Measurements from ENCODE around the gene CD22. TPM values are rescaled to one million over a fixed set of nuclear protein-coding genes. Genes with fewer than 3 reads are reported as not detected.

CD22 gene
- total RNA-seq, 1 donor from 2014 or later: 0.70 TPM

DNA sequence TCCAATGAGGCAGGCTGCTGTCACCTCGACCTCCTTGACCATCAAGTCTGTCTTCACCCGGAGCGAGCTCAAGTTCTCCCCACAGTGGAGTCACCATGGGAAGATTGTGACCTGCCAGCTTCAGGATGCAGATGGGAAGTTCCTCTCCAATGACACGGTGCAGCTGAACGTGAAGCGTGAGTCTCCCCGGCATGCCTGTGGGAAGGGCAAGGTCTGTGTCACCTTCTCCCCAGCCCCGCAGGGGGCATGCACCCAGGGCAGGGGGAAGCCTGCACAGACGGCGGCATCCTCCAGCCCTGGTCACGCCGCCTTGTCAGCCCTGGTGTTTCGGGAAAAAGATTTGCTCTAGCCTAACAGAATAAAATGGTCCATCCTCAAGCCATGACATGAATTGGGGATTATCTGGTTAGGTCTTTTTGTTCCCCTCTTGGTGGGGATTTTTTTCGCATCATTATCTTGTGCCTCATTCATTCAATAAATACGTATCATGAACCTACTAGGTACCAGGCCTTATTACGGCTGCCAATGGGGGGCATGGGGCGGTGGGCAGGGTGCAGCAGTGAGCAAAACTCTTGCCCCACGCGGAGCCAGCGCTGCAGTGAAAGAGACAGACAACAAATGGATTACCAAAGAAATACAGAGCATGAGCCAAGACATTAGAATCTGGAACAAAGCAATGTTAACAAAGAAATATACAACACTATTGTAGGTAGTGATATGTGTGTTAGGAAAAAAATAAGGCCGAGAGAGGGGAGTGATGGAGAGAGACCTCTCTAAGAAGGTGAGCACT is 7.4 kb downstream of the CD22 start:
- DNase-seq (ENCODE audit: low spot score): no peak
- intact Hi-C loops (cut with DNase I): no loop called here

DNA sequence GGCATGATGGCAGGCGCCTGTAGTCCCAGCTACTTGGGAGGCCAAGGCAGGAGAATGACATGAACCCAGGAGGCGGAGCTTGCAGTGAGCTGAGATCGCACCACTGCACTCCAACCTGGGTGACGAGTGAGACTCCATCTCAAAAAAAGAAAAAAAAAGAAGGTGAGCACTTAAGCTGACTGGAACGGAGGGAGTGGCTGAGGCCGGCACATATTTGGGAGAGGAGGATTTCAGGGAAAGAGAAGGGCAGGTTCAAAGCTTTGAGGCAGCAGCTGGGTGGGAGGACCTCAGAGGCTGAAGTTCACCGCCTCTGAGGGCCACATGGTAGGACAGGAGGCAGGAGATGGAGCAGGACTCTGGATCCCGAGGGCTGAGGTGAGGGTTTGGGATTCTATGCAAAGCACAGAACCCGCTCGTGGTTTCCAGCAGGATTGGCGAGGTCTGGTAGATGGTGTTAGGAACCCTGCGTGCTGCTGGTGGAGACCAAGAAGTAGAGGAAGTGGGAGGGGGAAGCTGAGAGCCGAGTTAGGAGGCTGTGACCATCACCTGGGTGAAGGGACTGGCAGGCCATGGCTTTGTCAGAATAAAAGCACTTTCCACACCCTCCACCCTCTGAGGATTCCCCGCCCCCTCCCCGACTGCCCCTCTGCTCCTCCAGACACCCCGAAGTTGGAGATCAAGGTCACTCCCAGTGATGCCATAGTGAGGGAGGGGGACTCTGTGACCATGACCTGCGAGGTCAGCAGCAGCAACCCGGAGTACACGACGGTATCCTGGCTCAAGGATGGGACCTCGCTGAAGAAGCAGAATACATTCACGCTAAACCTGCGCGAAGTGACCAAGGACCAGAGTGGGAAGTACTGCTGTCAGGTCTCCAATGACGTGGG is 8.4 kb downstream of the CD22 start:
- DNase-seq (ENCODE audit: low spot score): no peak
- intact Hi-C loops (cut with DNase I): no loop called here

DNA sequence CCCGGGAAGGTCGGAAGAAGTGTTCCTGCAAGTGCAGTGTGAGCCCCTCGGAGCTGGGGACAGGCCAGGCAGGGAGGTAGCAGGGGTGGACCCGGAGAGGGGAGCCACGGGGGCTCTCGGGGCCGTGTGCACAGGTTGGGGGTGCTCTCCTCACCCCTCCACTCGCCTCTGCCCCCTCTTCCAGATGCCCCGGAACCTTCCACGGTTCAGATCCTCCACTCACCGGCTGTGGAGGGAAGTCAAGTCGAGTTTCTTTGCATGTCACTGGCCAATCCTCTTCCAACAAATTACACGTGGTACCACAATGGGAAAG is 9.0 kb downstream of the CD22 start:
- intact Hi-C loops (cut with DNase I): no loop called here
- DNase-seq (ENCODE audit: low spot score): no peak

DNA sequence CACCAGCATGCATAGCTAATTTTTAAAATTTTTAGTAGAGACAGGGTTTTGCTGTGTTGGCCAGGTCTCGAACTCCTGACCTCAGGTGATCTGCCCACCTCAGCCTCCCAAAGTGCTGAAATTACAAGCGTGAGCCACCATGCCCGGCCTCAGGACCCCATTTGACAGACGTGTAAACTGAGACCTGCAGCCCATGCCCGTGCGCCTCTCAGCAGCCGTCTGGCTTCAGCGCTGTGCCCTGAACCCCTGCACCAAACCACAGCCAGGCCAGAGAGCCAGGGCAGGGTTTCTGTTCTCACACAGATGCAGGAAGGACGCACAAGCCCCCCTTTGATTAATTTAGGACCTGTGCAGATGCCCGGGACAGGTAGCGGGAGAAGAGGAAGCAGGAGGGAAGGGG is 11.4 kb downstream of the CD22 start:
- DNase-seq (ENCODE audit: low spot score): peak; percentile 22
- intact Hi-C loops (cut with DNase I): no loop called here

DNA sequence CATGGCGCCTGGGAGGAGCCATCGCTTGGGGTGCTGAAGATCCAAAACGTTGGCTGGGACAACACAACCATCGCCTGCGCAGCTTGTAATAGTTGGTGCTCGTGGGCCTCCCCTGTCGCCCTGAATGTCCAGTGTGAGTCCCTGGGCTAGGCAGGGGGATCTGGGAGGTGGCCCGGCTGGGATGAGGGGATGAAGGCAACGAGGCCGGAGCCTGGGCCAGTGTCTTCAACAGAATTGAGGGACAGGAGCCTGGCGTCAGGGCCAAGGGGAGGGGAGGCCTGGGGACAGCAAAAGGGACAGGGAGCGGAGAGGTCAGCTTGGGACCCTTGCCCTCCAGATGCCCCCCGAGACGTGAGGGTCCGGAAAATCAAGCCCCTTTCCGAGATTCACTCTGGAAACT is 12.0 kb downstream of the CD22 start:
- peak; percentile 66 for DNase-seq (ENCODE audit: low spot score)
- intact Hi-C loops (cut with DNase I): no loop called here

DNA sequence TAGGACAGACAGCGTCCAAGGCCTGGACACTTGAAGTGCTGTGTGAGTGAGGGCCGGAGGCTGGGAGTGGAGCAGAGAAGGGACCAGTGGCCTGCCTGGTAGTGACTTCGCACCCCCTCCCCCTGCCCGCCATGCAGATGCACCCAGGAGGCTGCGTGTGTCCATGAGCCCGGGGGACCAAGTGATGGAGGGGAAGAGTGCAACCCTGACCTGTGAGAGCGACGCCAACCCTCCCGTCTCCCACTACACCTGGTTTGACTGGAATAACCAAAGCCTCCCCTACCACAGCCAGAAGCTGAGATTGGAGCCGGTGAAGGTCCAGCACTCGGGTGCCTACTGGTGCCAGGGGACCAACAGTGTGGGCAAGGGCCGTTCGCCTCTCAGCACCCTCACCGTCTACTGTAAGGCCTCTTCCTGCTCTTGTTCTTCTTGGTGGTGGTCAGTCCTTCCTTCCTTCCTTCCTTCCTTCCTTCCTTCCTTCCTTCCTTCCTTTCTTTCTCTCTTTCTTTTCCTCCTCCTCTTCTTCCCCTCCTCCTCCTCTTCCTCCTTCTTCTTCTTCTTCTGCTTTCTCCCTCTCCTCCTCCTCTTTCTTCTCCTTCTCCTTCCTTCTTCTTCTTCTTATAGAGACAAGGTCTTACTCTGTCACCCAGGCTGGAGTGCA is 12.7 kb downstream of the CD22 start:
- intact Hi-C loops (cut with DNase I): no loop called here
- peak; percentile 64 for DNase-seq (ENCODE audit: low spot score)

DNA sequence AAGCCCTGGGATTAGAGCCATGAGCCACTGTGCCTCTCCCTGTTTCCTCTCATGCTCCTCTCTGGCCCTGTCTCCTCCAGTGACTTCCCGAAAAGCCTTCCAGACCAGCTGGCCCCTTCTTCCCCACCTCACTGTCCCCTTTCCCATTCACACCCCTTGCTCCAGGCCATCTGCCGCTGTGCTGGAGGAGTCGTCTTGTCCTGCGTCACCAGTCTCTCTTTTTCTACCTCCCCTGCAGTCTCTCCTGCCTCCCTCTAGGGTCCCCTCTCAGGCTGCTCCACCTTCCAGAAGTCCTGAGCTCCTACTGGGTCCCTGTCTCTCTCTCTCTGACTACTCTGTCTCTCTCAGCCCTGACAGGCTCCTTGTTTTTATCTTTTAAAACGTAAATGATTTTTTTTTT is 13.4 kb downstream of the CD22 start:
- peak; percentile 29 for DNase-seq (ENCODE audit: low spot score)
- intact Hi-C loops (cut with DNase I): no loop called here

DNA sequence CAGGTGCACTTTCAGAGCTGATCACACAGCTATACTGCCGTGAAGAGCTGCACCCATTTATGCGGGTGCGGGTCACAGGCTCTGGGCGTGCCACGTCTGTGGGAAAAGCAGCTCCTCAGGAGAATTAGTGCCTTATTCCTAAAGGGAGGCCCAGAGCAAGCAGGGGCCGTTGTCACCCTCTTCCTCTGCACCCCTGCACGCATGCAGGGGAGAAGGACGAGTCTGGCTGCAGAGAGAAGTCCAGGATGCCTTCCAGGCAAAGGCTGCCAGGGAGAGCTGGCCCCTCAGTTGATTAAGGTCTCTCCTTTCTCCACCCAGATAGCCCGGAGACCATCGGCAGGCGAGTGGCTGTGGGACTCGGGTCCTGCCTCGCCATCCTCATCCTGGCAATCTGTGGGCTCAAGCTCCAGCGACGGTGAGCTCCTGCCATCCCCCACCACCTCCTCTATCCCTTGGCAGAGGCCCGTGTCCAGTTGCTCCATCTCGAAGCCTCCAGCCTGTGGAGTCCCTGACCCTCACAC is 15.6 kb downstream of the CD22 start:
- intact Hi-C loops (cut with DNase I): no loop called here
- peak; percentile 49 for DNase-seq (ENCODE audit: low spot score)

DNA sequence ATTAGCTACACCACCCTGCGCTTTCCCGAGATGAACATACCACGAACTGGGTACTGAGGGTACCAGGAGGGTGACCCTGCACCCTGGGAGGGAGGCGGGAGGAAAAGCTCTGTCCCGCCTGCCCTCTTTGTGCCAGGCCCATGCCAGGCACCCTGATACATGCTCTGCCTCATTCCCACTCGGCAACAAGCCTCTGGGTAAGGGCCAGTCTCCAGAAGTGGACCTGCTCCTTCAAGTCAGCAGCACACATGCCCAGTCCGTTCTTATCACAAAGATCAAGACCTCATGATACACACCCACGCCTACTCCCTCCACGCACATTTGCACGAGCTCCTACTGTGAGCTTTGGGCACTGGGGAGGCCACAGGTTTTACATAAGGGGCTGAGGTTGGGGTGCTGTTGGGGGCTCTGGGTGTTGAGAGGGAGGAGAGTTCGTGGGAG is 16.7 kb downstream of the CD22 start:
- peak; percentile 47 for DNase-seq (ENCODE audit: low spot score)
- intact Hi-C loops (cut with DNase I): no loop called here

DNA sequence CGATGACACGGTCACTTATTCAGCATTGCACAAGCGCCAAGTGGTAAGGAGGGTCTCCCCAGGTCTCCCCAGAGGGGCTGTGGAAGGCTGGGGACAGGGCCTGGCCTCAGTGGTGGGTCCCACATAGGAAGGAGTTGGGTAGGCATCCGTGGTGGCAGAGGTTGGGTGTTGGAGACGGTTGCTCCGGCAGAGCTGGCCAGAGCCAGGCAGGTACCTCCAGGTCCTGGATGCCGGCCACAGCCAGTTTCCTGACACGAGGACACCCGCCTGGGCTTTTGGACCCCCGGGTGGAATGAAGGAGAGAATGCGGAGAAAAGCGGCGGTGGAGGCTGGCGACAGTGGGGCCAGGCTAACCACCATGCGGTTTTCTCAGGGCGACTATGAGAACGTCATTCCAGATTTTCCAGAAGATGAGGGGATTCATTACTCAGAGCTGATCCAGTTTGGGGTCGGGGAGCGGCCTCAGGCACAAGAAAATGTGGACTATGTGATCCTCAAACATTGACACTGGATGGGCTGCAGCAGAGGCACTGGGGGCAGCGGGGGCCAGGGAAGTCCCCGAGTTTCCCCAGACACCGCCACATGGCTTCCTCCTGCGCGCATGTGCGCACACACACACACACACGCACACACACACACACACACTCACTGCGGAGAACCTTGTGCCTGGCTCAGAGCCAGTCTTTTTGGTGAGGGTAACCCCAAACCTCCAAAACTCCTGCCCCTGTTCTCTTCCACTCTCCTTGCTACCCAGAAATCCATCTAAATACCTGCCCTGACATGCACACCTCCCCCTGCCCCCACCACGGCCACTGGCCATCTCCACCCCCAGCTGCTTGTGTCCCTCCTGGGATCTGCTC is 17.4 kb downstream of the CD22 start:
- DNase-seq (ENCODE audit: low spot score): peak; percentile 77
- intact Hi-C loops (cut with DNase I): no loop called here

DNA sequence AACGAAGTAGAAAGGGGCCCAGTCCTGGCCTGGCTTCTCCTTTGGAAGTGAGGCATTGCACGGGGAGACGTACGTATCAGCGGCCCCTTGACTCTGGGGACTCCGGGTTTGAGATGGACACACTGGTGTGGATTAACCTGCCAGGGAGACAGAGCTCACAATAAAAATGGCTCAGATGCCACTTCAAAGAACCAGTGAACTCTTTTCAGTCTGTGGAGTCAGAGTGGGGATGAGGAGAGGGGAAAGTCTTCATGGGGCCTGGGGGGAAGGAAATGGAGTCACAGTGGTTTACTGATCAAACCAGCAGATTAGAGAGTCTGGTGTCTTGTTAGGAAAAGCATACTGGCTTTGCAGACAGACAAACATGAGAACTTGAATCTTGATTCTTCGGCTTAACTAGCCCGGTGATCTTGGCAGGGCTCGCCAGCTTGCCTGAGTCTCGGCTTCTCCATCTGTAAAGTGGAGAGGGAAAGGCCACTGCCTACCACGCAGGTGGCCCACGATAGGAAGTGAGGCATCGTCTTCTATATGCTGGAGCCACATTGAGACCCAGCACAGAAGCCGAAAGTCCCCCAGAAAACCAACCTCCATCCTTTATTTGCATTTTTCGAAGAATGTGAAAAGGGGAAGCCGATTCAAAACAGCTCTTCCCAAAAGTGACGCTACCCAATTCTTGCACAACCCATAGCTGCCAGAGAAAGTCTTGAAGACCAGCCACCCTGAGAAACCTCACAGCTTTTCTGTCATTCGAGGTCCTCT is 18.4 kb downstream of the CD22 start, which contains the start of gene FFAR1:
TSS of gene FFAR1 (plus strand) at position 732 of the 759 bp plus-strand sequence. CDS start 3,650 bp downstream, outside the sequence.
- DNase-seq (ENCODE audit: low spot score): peak; percentile 76
- intact Hi-C loops (cut with DNase I): no loop called here

DNA sequence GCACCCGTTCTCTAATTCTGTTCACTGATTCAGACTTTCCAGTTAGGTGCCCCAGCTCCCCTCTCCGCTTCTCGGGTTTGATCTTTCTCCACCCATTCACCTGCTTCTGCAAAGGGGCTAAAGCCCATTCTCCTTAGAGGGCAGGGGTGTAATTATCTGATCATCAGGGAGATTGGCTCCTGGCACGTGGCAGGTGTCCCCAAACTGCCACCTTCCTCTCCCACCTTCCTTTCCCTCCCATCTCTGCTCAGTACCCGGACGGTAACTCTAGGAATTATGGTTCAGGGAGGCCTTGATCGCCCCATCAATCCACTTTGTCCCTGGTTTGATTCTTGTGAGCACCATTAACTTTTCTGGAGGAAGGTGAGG is 18.9 kb downstream of the CD22 start:
- no peak for DNase-seq (ENCODE audit: low spot score)
- intact Hi-C loops (cut with DNase I): no loop called here

DNA sequence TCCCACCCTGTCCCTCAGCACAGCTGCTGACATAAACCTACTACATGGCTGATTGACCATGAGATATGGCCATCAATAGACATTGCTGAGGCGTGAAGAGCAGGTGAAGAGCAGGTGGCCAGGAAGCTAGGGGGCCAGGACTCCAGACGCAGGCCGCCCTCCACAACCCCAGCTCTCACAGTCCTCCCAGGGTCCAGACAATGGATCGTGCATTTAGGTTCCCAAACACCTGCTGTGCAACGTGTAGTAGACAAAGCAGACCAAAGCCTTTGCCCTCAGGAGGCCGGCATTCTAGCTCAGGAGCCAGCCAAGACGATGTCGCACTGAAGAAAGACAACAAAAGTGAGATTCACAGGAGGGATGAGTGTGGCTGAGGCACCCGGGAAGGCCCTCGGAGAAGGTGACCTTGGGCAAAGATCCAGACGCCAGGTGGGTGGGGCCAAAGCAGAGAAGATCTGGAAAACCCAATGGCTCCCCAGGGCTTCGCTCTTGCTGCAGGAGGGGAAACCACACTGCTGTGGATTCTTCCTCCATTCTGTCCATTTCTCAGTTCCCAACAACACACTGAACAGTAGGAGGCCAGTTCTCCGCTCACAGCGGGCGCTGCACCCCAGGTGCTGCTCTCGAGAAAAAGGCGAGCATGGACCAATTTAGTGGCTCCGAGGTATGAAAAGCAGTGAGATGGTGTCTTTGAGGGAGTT is 20.1 kb downstream of the CD22 start:
- intact Hi-C loops (cut with DNase I): no loop called here
- peak; percentile 55 for DNase-seq (ENCODE audit: low spot score)

DNA sequence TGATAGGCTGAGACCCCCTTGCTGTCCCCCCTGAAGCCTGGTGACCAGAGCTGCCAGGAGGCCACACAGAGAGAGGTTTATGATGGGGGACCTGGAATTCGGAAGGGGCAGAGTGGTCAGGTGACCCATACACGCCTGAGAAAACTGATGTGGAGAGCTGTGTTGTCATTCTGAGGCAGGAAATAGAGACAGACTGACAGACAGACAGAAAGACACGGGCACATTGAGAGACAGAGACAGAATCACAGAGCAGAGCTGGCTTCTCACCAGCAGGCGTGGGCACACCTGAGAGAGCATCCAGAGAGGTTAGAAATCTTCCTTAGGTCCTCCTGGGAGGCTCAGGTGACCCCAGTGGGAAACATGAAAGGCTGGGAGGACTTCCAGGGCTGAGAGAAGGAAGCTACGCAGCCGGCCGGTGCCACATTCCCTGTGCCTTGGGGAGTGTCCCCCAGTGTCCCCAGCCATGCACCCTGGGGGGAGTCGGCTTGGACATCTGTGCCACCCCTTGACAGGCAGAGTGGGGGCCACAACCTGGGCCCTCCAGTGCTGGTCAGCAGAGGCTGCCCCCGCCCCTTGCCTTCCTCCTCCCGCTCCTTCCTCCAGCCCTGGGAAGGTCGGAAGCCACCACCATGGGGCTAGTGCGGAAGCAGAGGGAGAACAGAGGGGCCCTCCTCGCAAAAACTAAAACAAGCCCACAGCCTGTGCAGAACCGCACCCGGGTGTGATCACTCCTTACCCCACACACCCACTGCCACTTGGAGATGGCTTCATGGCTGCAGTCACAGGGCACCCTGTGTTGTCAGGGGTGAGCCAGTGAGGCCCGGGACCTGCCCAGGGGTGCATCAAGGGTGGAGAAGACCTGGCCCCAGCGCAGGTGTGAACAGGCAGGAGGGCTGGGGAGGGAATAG is 20.9 kb downstream of the CD22 start:
- DNase-seq (ENCODE audit: low spot score): peak; percentile 69
- intact Hi-C loops (cut with DNase I): no loop called here

DNA sequence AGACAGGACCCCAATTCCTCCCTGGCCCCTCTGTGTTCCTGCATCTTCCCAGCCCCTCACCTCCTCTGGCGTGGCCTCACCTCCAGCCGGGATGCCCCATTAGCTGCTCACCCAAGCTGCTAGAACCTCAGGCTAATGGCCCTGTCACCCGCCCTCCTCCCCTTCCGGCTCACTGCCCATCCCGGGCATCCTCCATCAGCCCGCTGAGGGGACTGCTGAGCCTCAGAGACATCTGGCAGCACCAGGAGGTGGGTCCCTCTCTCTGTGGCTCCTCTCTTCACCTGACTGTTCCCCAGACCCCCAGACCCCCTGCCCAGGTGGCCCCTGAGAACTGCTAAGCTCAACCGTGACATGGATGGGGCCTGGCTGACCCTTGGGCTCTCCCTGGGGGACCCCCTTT is 21.6 kb downstream of the CD22 start:
- intact Hi-C loops (cut with DNase I): no loop called here
- DNase-seq (ENCODE audit: low spot score): no peak

DNA sequence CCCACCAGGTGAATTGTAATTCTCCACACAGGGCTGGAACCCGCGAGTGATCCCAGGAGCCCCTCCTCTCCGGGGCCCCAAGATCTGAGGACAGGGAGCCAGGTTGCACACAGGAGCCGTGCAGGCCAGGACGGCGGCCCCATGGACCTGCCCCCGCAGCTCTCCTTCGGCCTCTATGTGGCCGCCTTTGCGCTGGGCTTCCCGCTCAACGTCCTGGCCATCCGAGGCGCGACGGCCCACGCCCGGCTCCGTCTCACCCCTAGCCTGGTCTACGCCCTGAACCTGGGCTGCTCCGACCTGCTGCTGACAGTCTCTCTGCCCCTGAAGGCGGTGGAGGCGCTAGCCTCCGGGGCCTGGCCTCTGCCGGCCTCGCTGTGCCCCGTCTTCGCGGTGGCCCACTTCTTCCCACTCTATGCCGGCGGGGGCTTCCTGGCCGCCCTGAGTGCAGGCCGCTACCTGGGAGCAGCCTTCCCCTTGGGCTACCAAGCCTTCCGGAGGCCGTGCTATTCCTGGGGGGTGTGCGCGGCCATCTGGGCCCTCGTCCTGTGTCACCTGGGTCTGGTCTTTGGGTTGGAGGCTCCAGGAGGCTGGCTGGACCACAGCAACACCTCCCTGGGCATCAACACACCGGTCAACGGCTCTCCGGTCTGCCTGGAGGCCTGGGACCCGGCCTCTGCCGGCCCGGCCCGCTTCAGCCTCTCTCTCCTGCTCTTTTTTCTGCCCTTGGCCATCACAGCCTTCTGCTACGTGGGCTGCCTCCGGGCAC is 22.6 kb downstream of the CD22 start:
- intact Hi-C loops (cut with DNase I): loop anchor here (1.0 kb wide), 2 partner anchors 117 to 144 kb away; no protein-coding TSS in a partner anchor
- DNase-seq (ENCODE audit: low spot score): peak; percentile 68
